GM18907 (cell line): ENCODE measurements around the gene CFD.

Experiments
- ATAC-seq: cut with Tn5 transposase; IDR thresholded peaks from one replicate; pipeline ENCODE4 v1.9.1; 2021; ENCODE audit warnings: mild to moderate bottlenecking, moderate library complexity; ENCODE audit not compliant: unreplicated experiment

Gene CFD

DNA sequence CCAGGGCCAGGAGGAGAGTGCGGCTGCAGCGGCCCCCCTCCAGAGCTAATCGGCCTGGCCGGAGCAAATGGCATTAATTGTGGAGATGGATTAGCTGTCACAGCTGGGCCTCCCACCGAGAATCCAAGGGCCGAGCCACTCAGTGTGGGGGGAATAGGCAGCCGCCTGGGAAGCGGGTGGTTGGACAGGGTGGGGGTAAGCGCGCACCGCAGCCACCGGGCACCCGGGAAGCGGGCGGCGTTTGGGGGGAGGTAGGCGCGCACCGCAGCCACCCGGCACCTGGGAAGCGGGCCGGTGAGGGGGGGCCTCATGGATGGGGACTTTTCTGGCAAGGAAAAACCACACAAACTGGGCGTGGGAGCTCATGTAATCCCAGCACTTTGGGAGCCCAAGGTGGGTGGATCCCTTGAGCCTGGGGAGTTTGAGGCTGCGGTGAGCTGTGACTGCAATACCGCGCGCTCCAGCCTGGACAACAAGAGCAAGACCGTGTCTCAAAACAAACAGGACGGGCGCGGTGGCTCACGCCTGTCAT, 43.9 kb downstream of the CFD start:
- no peak for ATAC-seq

DNA sequence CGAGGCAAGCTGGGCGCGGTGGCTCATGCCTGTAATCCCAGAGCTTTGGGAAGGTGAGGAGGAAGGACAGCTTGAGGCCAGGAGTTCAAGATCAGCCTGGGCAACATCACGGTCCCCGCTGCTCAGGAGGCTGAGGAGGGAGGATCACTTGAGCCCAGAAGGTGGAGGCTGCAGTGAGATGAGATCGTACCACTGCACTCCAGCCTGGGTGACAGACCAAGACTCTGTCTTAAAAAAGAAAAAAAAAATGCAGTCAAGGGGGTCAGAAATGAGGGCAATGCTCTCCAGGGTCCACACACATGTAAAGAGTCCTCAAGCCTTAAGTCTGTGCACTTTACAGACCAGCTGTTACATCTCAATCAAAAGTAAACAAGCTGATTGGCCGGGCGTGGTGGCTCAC, 45.1 kb downstream of the CFD start:
- ATAC-seq = no peak

DNA sequence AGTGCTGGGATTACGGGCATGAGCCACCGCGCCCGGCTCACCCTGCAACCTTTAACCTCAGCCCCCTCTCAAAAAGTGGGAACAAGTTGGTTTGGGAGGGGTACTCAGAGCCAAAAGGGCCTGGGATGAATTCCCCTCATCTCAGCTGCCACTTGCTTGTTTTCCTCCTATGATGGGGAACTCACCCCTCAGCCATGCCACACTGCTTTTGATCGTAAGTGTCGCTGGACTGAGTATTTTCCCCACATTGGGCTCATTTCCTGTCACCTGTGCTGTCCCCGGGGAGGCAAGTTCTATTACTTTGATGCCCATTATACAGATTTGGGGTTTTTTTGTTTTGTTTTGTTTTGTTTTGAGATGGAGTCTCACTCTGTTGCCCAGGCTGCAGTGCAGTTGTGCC, 47.0 kb downstream of the CFD start:
- ATAC-seq = no peak

DNA sequence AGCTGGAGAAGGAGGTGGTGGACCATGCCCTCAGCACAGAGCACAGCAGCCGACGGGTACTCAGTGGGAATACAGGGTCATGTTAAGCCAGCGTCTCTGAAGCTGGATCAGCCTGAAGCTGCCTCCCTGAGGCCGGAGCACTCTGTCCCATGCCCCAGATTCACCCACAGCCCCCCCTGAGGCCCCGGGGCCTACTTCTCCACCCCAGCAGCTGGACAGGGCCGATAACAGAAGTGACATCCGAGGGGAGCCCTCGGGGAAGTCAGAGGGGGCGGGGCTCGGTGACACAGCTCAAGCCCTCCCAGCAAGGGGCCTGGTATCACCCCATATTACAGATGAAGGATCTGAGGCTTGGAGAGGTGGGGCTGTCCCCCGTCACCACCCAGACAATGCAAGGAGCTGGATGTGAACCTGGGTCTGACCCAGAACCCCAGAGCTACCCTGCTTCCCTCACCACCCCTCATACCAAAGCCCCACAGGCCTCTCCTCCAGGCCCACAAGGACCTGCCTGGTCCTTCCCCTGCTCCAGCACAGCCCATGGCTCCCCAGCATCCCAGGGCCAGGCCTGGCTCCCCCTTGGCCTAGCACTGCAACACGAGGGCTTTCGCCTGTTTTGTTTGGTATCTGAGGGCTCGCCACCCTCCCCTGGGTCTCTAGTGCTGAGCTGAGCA, 47.9 kb downstream of the CFD start:
- ATAC-seq = no peak

DNA sequence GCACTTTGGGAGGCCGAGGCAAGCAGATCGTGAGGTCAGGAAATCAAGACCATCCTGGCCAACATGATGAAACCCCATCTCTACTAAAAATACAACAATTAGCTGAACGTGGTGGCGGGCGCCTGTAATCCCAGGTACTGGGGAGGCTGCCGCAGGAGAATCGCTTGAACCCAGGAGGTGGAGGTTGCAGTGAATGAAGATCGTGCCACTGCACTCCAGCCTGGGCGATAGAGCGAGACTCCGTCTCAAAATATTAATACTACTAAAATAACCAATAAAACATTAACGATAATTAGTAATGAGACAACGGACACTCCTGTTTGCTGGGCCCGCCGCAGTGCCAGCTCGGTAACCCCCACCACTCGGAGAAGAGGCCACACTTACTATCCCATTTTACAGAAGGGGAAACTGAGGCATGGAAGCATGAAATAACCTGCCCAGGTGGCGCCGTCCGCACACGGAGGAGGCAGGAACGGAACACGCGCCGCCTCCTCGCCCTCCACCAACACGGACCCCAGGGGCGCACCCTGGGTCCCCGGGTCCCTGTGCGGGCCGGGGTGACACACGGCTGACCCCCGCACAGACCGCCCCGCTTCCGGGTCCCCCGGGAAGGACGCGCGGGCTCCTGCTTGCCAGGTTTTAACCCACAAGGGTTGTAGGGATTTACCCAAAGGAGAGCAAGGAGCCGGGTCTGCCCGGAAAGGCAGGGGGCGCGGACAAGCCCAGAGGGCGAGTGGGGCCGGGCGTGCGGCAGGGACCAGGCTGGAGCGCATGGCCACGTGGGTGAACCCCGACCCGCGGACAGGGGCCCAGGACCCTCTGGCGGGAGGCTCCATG, 52.0 kb downstream of the CFD start:
- no peak for ATAC-seq

DNA sequence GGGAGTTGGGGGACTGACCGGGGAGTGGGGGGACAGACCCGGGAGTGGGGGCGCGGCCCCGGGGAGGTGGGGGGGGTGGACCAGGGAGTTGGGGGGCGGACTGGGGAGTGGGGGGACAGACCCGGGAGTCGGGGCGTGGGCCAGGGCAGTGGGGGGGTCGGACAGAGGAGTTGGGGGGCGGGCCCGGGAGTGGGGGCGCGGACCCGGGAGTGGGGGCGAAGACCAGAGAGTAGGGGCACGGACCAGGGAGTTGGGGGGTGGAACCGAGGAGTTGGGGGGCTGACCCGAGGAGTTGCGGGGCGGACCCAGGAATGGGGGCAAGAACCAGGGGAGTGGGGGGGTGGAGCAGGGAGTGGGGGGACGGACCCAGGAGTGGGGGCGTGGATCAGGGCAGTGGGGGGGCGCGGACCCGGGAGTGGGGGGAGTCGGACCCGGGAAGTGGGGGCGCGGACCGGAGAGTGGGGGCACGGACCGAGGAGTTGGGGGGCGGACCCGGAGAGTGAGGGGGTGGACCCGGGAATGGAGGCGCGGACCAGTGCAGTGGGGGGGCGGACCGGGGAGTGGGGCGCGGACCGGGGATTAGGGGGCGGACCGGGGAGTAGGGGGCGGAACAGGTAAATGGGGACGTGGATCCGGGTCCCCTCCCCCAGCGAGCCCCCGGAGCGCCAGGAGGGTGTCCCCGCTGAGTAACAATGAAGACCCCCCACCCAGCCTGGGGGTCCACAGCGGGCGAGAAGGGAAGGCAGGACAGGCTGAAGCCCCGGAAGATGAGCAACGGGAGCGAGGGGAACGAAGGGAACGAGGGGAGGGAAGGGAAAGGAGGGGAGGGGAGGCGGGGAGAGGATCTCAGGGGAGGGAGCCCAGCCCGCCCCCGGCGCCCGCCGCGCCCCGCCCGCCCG, 53.0 kb downstream of the CFD start:
- ATAC-seq = no peak
